Measurements from ENCODE around the gene SYK. TPM values are rescaled to one million over a fixed set of nuclear protein-coding genes. Genes with fewer than 3 reads are reported as not detected.

The SYK gene
- total RNA-seq, 1 donor from 2014 or later = 0.36 TPM

- no peak for DNase-seq (ENCODE audit: low spot score)
- Mint-ChIP-seq H3K27me3 (ENCODE audit: unreplicated experiment) (peaks cover 12% of the 10 kb centered on the region), H3K4me3 (ENCODE audit: unreplicated experiment) (no peak overlapping the region), H3K4me1 (ENCODE audit: unreplicated experiment) (peaks cover 21% of the 10 kb centered on the region), H3K36me3 (ENCODE audit: low read depth, unreplicated experiment) (no peaks in the 10 kb centered on the region), H3K27ac (ENCODE audit: unreplicated experiment) (no peak overlapping the region), H3K9me3 (ENCODE audit: unreplicated experiment) (no peaks in the 10 kb centered on the region)
- TF ChIP-seq CTCF (IDR thresholded peaks at IDR 0.05; ENCODE audit: unreplicated experiment) = peak; percentile 21
Measured at GRCh38 chr9:90830051-90830450, 28.4 kb downstream of the SYK start.

GRCh38 chr9:90830977-90831376 is 29.4 kb downstream of the SYK start:
- TF ChIP-seq CTCF (IDR thresholded peaks at IDR 0.05; ENCODE audit: unreplicated experiment) = no peak
- Mint-ChIP-seq H3K27ac (ENCODE audit: unreplicated experiment) (no peak overlapping the region), H3K9me3 (ENCODE audit: unreplicated experiment) (no peaks in the 10 kb centered on the region)

GRCh38 chr9:90832261-90832660 is 30.6 kb downstream of the SYK start:
- Mint-ChIP-seq H3K9me3 (ENCODE audit: unreplicated experiment) (no peaks in the 10 kb centered on the region), H3K27ac (ENCODE audit: unreplicated experiment) (no peak overlapping the region), H3K4me1 (ENCODE audit: unreplicated experiment) (peaks cover 13% of the 10 kb centered on the region), H3K4me3 (ENCODE audit: unreplicated experiment) (no peak overlapping the region), H3K36me3 (ENCODE audit: low read depth, unreplicated experiment) (no peaks in the 10 kb centered on the region), H3K27me3 (ENCODE audit: unreplicated experiment) (peaks cover 10% of the 10 kb centered on the region)
- no peak for TF ChIP-seq CTCF (IDR thresholded peaks at IDR 0.05; ENCODE audit: unreplicated experiment)
- no peak for DNase-seq (ENCODE audit: low spot score)

More at GRCh38 chr9:90830977-90831376, 29.4 kb downstream of the SYK start:
- H3K27me3 Mint-ChIP-seq (ENCODE audit: unreplicated experiment) = peaks cover 8% of the 10 kb centered on the region
- no peak overlapping the region for H3K4me3 Mint-ChIP-seq (ENCODE audit: unreplicated experiment)
- peaks cover 21% of the 10 kb centered on the region for H3K4me1 Mint-ChIP-seq (ENCODE audit: unreplicated experiment)
- no peak for DNase-seq (ENCODE audit: low spot score)
- no peaks in the 10 kb centered on the region for H3K36me3 Mint-ChIP-seq (ENCODE audit: low read depth, unreplicated experiment)

- peaks cover 9% of the 10 kb centered on the region for H3K4me1 Mint-ChIP-seq (ENCODE audit: unreplicated experiment)
- no peaks in the 10 kb centered on the region for H3K36me3 Mint-ChIP-seq (ENCODE audit: low read depth, unreplicated experiment)
- peaks cover 10% of the 10 kb centered on the region for H3K27me3 Mint-ChIP-seq (ENCODE audit: unreplicated experiment)
- no peak overlapping the region for H3K27ac Mint-ChIP-seq (ENCODE audit: unreplicated experiment)
- no peak for TF ChIP-seq CTCF (IDR thresholded peaks at IDR 0.05; ENCODE audit: unreplicated experiment)
- DNase-seq (ENCODE audit: low spot score) = no peak
- H3K9me3 Mint-ChIP-seq (ENCODE audit: unreplicated experiment) = no peaks in the 10 kb centered on the region
- H3K4me3 Mint-ChIP-seq (ENCODE audit: unreplicated experiment) = no peak overlapping the region
Measured at GRCh38 chr9:90834828-90835595, 33.4 kb downstream of the SYK start.

- peaks cover 10% of the 10 kb centered on the region for H3K27me3 Mint-ChIP-seq (ENCODE audit: unreplicated experiment)
- no peak overlapping the region for H3K4me3 Mint-ChIP-seq (ENCODE audit: unreplicated experiment)
Measured at GRCh38 chr9:90836411-90837080, 34.9 kb downstream of the SYK start.

More at GRCh38 chr9:90836411-90837080, 34.9 kb downstream of the SYK start:
- no peaks in the 10 kb centered on the region for H3K9me3 Mint-ChIP-seq (ENCODE audit: unreplicated experiment)
- H3K4me1 Mint-ChIP-seq (ENCODE audit: unreplicated experiment) = peaks cover 8% of the 10 kb centered on the region
- TF ChIP-seq CTCF (IDR thresholded peaks at IDR 0.05; ENCODE audit: unreplicated experiment) = no peak
- H3K36me3 Mint-ChIP-seq (ENCODE audit: low read depth, unreplicated experiment) = no peaks in the 10 kb centered on the region
- DNase-seq (ENCODE audit: low spot score) = no peak
- H3K27ac Mint-ChIP-seq (ENCODE audit: unreplicated experiment) = no peak overlapping the region

All from endothelial cell (in vitro differentiated cells).